ENCODE results near the gene COX7B2.

- no peak for TF ChIP-seq POLR2A (IDR thresholded peaks at IDR 0.05)
- no peak for TF ChIP-seq CTCF (IDR thresholded peaks at IDR 0.05)
- TF ChIP-seq POLR2AphosphoS5 (IDR thresholded peaks at IDR 0.05) = no peak
Measured at GRCh38 chr4:46927201-46927600, 18.2 kb upstream of the COX7B2 start.
